ENCODE results near the gene ACOT7.

The ACOT7 gene

GRCh38 chr1:6248932-6249738, 144.4 kb downstream of the ACOT7 start:
- ATAC-seq (ENCODE audit: insufficient read depth, low read depth) (no peak), DNase-seq (no peak)
- Histone ChIP-seq H3K36me3 (ENCODE audit: insufficient read depth, low read length) (no peaks in the 10 kb centered on the region), H3K4me3 (ENCODE audit: low read depth in 1 of 2, low read length in 2 of 2) (no peak overlapping the region), H3K4me2 (ENCODE audit: insufficient read depth, low read length) (no peak overlapping the region), H3K4me1 (ENCODE audit: insufficient read depth, low read length) (peaks cover 8% of the 10 kb centered on the region), H4K20me1 (ENCODE audit: insufficient read depth, low read length) (peaks cover 33% of the 10 kb centered on the region), H3K27me3 (ENCODE audit: insufficient read depth, low read length, poor library complexity) (no peaks in the 10 kb centered on the region), H3K79me2 (ENCODE audit: insufficient read depth, low read length) (no peaks in the 10 kb centered on the region), H3K9me3 (ENCODE audit: insufficient read depth, low read length, severe bottlenecking) (no peaks in the 10 kb centered on the region), H2AFZ (ENCODE audit: low read depth, low read length) (no peak overlapping the region), H3K27ac (ENCODE audit: low read length) (no peak overlapping the region), H3K9ac (ENCODE audit: low read depth, low read length) (no peak overlapping the region)
- no peak for TF ChIP-seq CTCF (IDR thresholded peaks at IDR 0.05; ENCODE audit: borderline replicate concordance, extremely low read depth, low read length, poor library complexity, severe bottlenecking)
- TF ChIP-seq EZH2 (IDR thresholded peaks at IDR 0.05; ENCODE audit: borderline replicate concordance, low read depth, low read length, severe bottlenecking): no peak

GRCh38 chr1:6248161-6248776, 145.3 kb downstream of the ACOT7 start:
- TF ChIP-seq EZH2 (IDR thresholded peaks at IDR 0.05; ENCODE audit: borderline replicate concordance, low read depth, low read length, severe bottlenecking) (no peak), CTCF (IDR thresholded peaks at IDR 0.05; ENCODE audit: borderline replicate concordance, extremely low read depth, low read length, poor library complexity, severe bottlenecking) (no peak)
- H3K27ac ChIP-seq (ENCODE audit: low read length): no peak overlapping the region
- no peaks in the 10 kb centered on the region for H3K27me3 ChIP-seq (ENCODE audit: insufficient read depth, low read length, poor library complexity)

GRCh38 chr1:6247651-6248050, 145.9 kb downstream of the ACOT7 start:
- TF ChIP-seq CTCF (IDR thresholded peaks at IDR 0.05; ENCODE audit: borderline replicate concordance, extremely low read depth, low read length, poor library complexity, severe bottlenecking) (no peak), EZH2 (IDR thresholded peaks at IDR 0.05; ENCODE audit: borderline replicate concordance, low read depth, low read length, severe bottlenecking) (no peak)
- Histone ChIP-seq H3K9me3 (ENCODE audit: insufficient read depth, low read length, severe bottlenecking) (no peaks in the 10 kb centered on the region), H3K9ac (ENCODE audit: low read depth, low read length) (no peak overlapping the region), H3K4me3 (ENCODE audit: low read depth in 1 of 2, low read length in 2 of 2) (no peak overlapping the region), H2AFZ (ENCODE audit: low read depth, low read length) (no peak overlapping the region), H4K20me1 (ENCODE audit: insufficient read depth, low read length) (peaks cover 32% of the 10 kb centered on the region), H3K79me2 (ENCODE audit: insufficient read depth, low read length) (no peaks in the 10 kb centered on the region), H3K4me1 (ENCODE audit: insufficient read depth, low read length) (peaks cover 8% of the 10 kb centered on the region), H3K27ac (ENCODE audit: low read length) (no peak overlapping the region), H3K27me3 (ENCODE audit: insufficient read depth, low read length, poor library complexity) (no peaks in the 10 kb centered on the region), H3K36me3 (ENCODE audit: insufficient read depth, low read length) (no peaks in the 10 kb centered on the region), H3K4me2 (ENCODE audit: insufficient read depth, low read length) (no peak overlapping the region)
- ATAC-seq (ENCODE audit: insufficient read depth, low read depth): no peak
- no peak for DNase-seq

More at GRCh38 chr1:6248161-6248776, 145.3 kb downstream of the ACOT7 start:
- Histone ChIP-seq H4K20me1 (ENCODE audit: insufficient read depth, low read length) (peaks cover 36% of the 10 kb centered on the region), H2AFZ (ENCODE audit: low read depth, low read length) (no peak overlapping the region), H3K4me3 (ENCODE audit: low read depth in 1 of 2, low read length in 2 of 2) (no peak overlapping the region), H3K4me2 (ENCODE audit: insufficient read depth, low read length) (no peak overlapping the region), H3K9me3 (ENCODE audit: insufficient read depth, low read length, severe bottlenecking) (no peaks in the 10 kb centered on the region), H3K4me1 (ENCODE audit: insufficient read depth, low read length) (peaks cover 8% of the 10 kb centered on the region), H3K79me2 (ENCODE audit: insufficient read depth, low read length) (no peaks in the 10 kb centered on the region), H3K36me3 (ENCODE audit: insufficient read depth, low read length) (no peaks in the 10 kb centered on the region), H3K9ac (ENCODE audit: low read depth, low read length) (no peak overlapping the region)
- no peak for DNase-seq
- no peak for ATAC-seq (ENCODE audit: insufficient read depth, low read depth)
